IPS-18a (cell line): ENCODE data around the gene MAP4K1.

ENCODE experiments used
- H3K27ac ChIP-seq: one replicate; pipeline ENCODE4 v1.5.1; 2013; ENCODE audit warnings: low read length
- H3K27me3 ChIP-seq: one replicate; pipeline ENCODE4 v1.6.1; 2013; ENCODE audit warnings: mild to moderate bottlenecking, low read length; ENCODE audit not compliant: control insufficient read depth, insufficient read depth
- H3K36me3 ChIP-seq: one replicate; pipeline ENCODE4 v1.6.1; 2013; ENCODE audit warnings: low read depth, low read length; ENCODE audit not compliant: control insufficient read depth
- H3K4me1 ChIP-seq: one replicate; pipeline ENCODE4 v1.6.1; 2013; ENCODE audit warnings: low read depth, low read length; ENCODE audit not compliant: control insufficient read depth
- H3K4me3 ChIP-seq: one replicate; pipeline ENCODE4 v1.5.1; 2013; ENCODE audit warnings: low read length
- H3K9ac ChIP-seq: one replicate; pipeline ENCODE4 v1.6.1; 2013; ENCODE audit warnings: mild to moderate bottlenecking, low read length, moderate library complexity
- H3K9me3 ChIP-seq: one replicate; pipeline ENCODE4 v1.6.1; 2013; ENCODE audit warnings: low read depth, low read length; ENCODE audit not compliant: control insufficient read depth

MAP4K1 gene

GRCh38 chr19:38549061-38549460, 68.7 kb downstream of the MAP4K1 start:
- no peaks in the 10 kb centered on the region for H3K27me3 ChIP-seq

DNA sequence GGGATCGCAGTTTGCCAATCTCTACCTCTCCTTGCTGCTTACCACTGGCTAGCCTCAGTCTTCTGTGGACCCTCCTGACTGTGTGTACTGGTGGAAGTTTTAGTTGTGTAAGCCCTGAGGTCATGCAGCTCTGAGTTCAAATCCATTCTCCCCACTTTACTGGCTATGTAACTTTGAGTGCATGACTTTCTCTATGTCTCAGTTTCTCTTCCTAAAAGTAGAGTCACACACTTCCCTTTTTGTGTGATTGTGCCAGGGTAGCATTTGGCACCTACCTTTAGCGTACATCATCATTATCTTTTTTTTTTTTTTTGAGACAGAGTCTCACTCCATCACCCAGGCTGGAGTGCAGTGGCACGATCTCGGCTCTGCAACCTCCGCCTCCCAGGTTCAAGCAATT, 70.3 kb downstream of the MAP4K1 start:
- Histone ChIP-seq H3K9ac (no peak overlapping the region), H3K4me1 (no peaks in the 10 kb centered on the region), H3K36me3 (peaks cover 2% of the 10 kb centered on the region), H3K4me3 (no peak overlapping the region), H3K27ac (no peak overlapping the region), H3K27me3 (no peaks in the 10 kb centered on the region), H3K9me3 (no peaks in the 10 kb centered on the region)

More at GRCh38 chr19:38549061-38549460, 68.7 kb downstream of the MAP4K1 start:
- no peaks in the 10 kb centered on the region for H3K4me1 ChIP-seq
- H3K9ac ChIP-seq, result no peak overlapping the region
- H3K36me3 ChIP-seq, result peaks cover 7% of the 10 kb centered on the region
- H3K9me3 ChIP-seq, result no peaks in the 10 kb centered on the region
- no peak overlapping the region for H3K4me3 ChIP-seq
- H3K27ac ChIP-seq, result no peak overlapping the region

DNA sequence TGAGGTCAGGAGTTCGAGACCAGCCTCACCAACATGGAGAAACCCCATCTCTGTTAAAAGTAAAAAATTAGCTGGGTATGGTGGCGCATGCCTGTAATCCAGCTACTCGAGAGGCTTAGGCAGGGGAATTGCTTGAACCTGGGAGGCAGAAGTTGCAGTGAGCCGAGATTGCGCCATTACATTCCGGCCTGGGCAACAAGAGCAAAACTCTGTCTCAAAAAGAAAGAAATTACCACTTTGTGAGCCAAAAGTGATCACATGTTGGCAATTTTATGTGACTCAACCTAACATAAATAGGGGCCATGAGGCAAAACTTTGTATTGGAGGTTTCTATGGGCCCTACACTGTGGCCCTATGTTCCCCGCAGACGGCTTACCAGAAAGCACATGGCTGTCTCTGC, 72.2 kb downstream of the MAP4K1 start:
- Histone ChIP-seq H3K27me3 (no peaks in the 10 kb centered on the region), H3K4me1 (no peaks in the 10 kb centered on the region), H3K27ac (no peak overlapping the region), H3K36me3 (peaks cover under 1% of the 10 kb centered on the region), H3K4me3 (no peak overlapping the region), H3K9me3 (no peaks in the 10 kb centered on the region), H3K9ac (no peak overlapping the region)

DNA sequence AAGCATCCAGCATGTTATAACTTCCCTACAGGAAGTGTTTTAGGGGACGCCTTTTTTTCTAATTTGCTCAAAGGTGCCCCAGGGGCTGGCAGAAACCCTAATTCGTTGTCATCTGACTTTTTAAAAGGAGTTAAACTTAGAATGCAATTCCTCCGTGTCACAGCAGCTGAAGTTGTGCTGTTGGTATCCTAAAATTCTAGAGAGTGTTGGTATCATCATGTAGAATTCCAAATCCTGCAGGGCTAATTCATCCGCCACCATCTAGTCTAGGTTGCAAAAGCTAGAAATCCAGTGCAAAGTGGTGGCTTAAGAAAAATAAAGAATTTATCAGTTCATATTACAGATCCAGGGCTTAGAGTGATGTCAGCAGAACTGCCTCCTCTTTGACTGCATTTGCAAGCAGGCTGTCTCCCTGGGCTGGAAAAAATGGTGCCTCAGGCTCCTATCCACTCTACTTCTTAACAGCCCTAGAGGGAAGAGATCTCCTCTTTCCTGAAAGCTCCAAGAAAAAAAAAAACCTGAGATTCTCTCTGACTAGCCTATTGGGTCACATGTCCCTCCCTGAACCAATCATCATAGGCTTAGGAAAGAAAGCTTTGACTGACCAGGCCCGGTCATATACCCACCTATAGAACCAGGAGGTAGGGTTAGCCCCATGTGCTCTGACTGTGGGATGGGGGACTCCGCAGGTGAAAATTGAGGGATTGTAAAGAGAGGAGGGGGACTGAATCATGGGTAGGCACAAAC, 73.0 kb downstream of the MAP4K1 start:
- Histone ChIP-seq H3K27ac (no peak overlapping the region), H3K4me3 (no peak overlapping the region), H3K9ac (no peak overlapping the region)

GRCh38 chr19:38543807-38544568, 73.8 kb downstream of the MAP4K1 start:
- H3K27me3 ChIP-seq, result no peaks in the 10 kb centered on the region
- H3K4me1 ChIP-seq, result no peaks in the 10 kb centered on the region
- no peaks in the 10 kb centered on the region for H3K36me3 ChIP-seq
- no peaks in the 10 kb centered on the region for H3K9me3 ChIP-seq
- no peak overlapping the region for H3K4me3 ChIP-seq
- no peak overlapping the region for H3K27ac ChIP-seq
- no peak overlapping the region for H3K9ac ChIP-seq

More for the DNA sequence above, 73.0 kb downstream of the MAP4K1 start:
- H3K4me1 ChIP-seq, result no peaks in the 10 kb centered on the region
- no peaks in the 10 kb centered on the region for H3K36me3 ChIP-seq
- H3K9me3 ChIP-seq, result no peaks in the 10 kb centered on the region
- H3K27me3 ChIP-seq, result no peaks in the 10 kb centered on the region

DNA sequence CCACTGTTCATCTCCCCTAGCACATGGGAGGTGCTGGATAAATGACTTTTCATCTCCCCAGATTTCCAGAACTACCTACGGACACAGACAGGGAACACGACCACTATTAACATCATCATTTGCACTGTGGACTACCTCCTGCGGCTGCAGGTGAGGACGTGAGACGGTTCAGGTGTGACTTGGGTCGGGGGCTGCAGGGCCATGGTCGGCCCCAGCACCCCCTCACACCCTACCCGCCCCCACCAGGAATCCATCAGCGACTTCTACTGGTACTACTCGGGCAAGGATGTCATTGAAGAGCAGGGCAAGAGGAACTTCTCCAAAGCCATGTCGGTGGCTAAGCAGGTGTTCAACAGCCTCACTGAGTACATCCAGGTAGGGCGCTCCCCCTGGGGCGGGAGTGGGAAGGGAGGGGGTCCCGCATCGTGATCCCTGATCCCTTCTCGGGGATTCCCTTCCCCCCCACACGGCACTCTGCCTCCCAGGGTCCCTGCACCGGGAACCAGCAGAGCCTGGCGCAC, 74.4 kb downstream of the MAP4K1 start:
- H3K4me1 ChIP-seq, result no peaks in the 10 kb centered on the region
- H3K27me3 ChIP-seq, result no peaks in the 10 kb centered on the region
- H3K9ac ChIP-seq, result no peak overlapping the region
- no peaks in the 10 kb centered on the region for H3K9me3 ChIP-seq
- H3K27ac ChIP-seq, result no peak overlapping the region
- no peak overlapping the region for H3K4me3 ChIP-seq
- no peaks in the 10 kb centered on the region for H3K36me3 ChIP-seq

- H3K36me3 ChIP-seq, result no peaks in the 10 kb centered on the region
- H3K4me3 ChIP-seq, result no peak overlapping the region
- H3K27me3 ChIP-seq, result no peaks in the 10 kb centered on the region
- H3K9ac ChIP-seq, result no peak overlapping the region
- H3K4me1 ChIP-seq, result no peaks in the 10 kb centered on the region
- no peak overlapping the region for H3K27ac ChIP-seq
- no peaks in the 10 kb centered on the region for H3K9me3 ChIP-seq
Observed at GRCh38 chr19:38542040-38542439, 75.7 kb downstream of the MAP4K1 start.

GRCh38 chr19:38539751-38540150, 78.0 kb downstream of the MAP4K1 start:
- H3K36me3 ChIP-seq, result peaks cover 7% of the 10 kb centered on the region
- no peak overlapping the region for H3K27ac ChIP-seq
- no peaks in the 10 kb centered on the region for H3K9me3 ChIP-seq
- no peaks in the 10 kb centered on the region for H3K4me1 ChIP-seq
- H3K9ac ChIP-seq, result no peak overlapping the region
- H3K4me3 ChIP-seq, result no peak overlapping the region
- no peaks in the 10 kb centered on the region for H3K27me3 ChIP-seq

DNA sequence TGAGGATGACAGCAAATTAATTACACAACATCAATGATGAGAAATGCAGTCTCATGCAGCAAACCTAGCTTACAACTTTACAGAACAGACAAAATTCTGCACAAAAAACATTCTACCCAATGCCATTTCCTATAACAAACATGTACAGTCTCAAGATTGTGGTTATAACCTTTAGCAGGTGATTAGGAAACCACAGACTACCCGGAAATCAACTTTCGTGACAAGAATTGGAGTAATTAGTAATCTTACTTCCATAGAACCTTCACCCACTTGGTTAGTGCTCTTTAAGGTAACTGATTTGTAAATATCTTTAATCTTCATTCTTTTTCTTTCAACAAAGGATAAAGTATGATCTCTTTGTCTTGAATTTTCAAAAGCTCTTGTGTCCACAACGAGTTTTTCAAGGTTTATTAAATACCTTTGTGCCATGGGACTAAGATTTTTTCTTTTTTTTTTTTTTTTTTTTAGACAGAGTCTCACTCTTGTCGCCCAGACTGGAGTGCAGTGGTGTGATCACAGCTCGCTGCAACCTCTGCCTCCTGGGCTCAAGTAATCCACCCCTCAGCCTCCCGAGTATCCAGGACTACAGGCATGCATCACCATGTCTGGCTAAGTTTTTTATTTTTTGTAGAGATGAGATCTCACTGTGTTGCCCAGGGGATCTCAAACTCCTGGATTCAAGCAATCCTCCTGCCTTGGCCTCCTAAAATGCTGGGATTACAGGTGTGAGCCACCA, 78.8 kb downstream of the MAP4K1 start:
- no peak overlapping the region for H3K9ac ChIP-seq
- peaks cover 8% of the 10 kb centered on the region for H3K36me3 ChIP-seq
- no peaks in the 10 kb centered on the region for H3K27me3 ChIP-seq
- no peaks in the 10 kb centered on the region for H3K4me1 ChIP-seq
- no peaks in the 10 kb centered on the region for H3K9me3 ChIP-seq
- H3K27ac ChIP-seq, result no peak overlapping the region
- no peak overlapping the region for H3K4me3 ChIP-seq

DNA sequence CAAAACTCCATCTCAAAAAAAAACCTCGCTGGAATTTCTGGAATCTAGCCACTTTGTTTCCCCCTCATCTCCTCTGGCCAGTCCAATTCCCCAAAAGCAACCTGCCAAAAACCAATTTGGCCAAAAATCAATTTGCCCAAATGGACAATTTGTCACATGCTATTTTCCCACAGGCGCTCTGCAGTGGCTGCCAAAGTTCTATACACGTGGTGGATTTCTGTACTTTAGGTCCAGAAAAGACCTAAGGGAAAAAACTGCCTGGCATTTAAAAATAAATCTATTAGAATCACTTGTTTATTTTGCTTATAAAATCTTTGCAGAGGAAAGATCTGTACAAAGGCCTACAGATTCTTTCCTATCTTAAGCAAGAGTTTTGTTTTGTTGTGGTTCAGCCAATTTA, 79.4 kb downstream of the MAP4K1 start:
- Histone ChIP-seq H3K9ac (no peak overlapping the region), H3K27ac (no peak overlapping the region)

More for the DNA sequence above, 79.4 kb downstream of the MAP4K1 start:
- Histone ChIP-seq H3K9me3 (no peaks in the 10 kb centered on the region), H3K4me1 (no peaks in the 10 kb centered on the region), H3K4me3 (no peak overlapping the region), H3K36me3 (peaks cover 8% of the 10 kb centered on the region), H3K27me3 (no peaks in the 10 kb centered on the region)
